ENCODE data around the gene ADAM15. TPM values are rescaled to one million over a fixed set of nuclear protein-coding genes. Genes with fewer than 3 reads are reported as not detected.

Gene ADAM15
- total and polyA plus RNA-seq, 2 of the 8 experiments (the other 6 are each of a cell fraction or from before 2014, with no cell fraction given) = 32.9 to 37.6 TPM

DNA sequence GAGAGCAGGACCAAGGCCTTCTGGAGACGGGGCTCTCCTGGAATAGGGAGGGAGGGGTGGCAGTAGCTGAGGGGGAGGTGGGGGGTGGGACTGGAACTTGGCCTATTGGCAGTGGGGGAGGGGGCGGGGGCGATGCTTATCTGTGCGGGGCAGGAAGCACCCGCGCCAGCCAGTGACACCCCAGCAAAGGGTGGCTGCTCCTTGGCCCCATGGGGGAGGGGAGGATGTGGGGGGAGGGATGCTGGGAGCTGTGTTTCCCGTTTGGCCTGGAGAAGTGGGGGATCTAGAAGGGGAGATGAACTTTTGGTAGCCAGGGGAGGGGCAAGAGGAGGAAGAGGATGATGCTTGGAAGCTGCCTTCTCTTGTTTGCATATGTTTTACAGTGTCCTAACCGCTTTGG is 37.5 kb upstream of the ADAM15 start:
- H2BK20ac ChIP-seq (ENCODE audit: low read length) = no peak overlapping the region
- no peak overlapping the region for H4K8ac ChIP-seq (ENCODE audit: extremely low read depth, insufficient read depth, low read length)
- H3K36me3 ChIP-seq (ENCODE audit: control insufficient read depth in 2 of 4, insufficient read depth in 4 of 4, low read length in 3 of 4) = peaks cover 0 to 29% (median 13%) of the 10 kb centered on the region in 4 experiments; a peak in 4 of 8 replicates
- peaks cover 0 to 15% of the 10 kb centered on the region in 2 experiments; a peak in 2 of 4 replicates for H3K79me2 ChIP-seq (ENCODE audit: control insufficient read depth in 1 of 2, insufficient read depth in 2 of 2, low read length in 2 of 2)
- FAIRE-seq = no peak
- no peak overlapping the region for H3K18ac ChIP-seq (ENCODE audit: extremely low read depth, low read length)
- H2BK5ac ChIP-seq (ENCODE audit: low read depth, low read length) = no peak overlapping the region
- H3K4ac ChIP-seq (replicated peaks; ENCODE audit: insufficient read length, low read depth, low read length) = no peak overlapping the region
- H3K56ac ChIP-seq (replicated peaks; ENCODE audit: insufficient read length, low read depth, low read length) = no peak overlapping the region
- no peaks in the 10 kb centered on the region for H3K27me3 ChIP-seq (replicated peaks in 1 of 4; ENCODE audit: control insufficient read depth in 3 of 4, extremely low read depth in 1 of 4, insufficient read depth in 3 of 4, low read length in 3 of 4)
- DNase-seq (ENCODE audit: low read depth in 1 of 2, low spot score in 2 of 2) = no peak
- no peak overlapping the region for H3K23ac ChIP-seq (ENCODE audit: insufficient read length)
- H2BK15ac ChIP-seq (ENCODE audit: low read length) = peak overlapping the region; percentile 98; the same call in 1 of the 2 replicates
- H3K9ac ChIP-seq (replicated peaks in 1 of 4; ENCODE audit: extremely low read depth in 1 of 4, low read depth in 3 of 4, low read length in 3 of 4) = no peak overlapping the region
- H3K79me1 ChIP-seq (ENCODE audit: low read depth, low read length) = peaks cover 7% of the 10 kb centered on the region; the same call in 1 of the 2 replicates
- H4K20me1 ChIP-seq (replicated peaks in 1 of 2; ENCODE audit: control insufficient read depth in 1 of 2, insufficient read depth in 2 of 2, low read length in 2 of 2) = no peaks in the 10 kb centered on the region
- H3K23me2 ChIP-seq (ENCODE audit: low read depth, low read length) = no peaks in the 10 kb centered on the region; the same call in 1 of the 2 replicates
- no peak overlapping the region for H3K27ac ChIP-seq (ENCODE audit: low read depth, low read length)
- H3K14ac ChIP-seq (ENCODE audit: insufficient read length) = no peak overlapping the region
- no peak overlapping the region for H4K5ac ChIP-seq (ENCODE audit: insufficient read length, low read depth, low read length)
- ChIA-PET POLR2A (ENCODE audit: partially characterized antibody) (interaction anchor here (0.9 to 14.8 kb wide), 6 partner anchors 8 to 71 kb away, joined by 3 to 128 read pairs (median 23); partner anchors contain the start of genes CKS1B, FLAD1, LENEP and SHC1), CTCF (ENCODE audit: partially characterized antibody) (interaction anchor here (0.7 to 18.6 kb wide), 5 partner anchors 16 to 49 kb away, joined by 3 to 354 read pairs (median 9); partner anchors contain the start of genes ADAM15, EFNA4, LENEP and ZBTB7B)
- H3K4me2 ChIP-seq (ENCODE audit: insufficient read depth in 1 of 2, low read depth in 2 of 2, low read length in 2 of 2) = no peak overlapping the region
- H2BK12ac ChIP-seq (ENCODE audit: low read depth, low read length) = 0 out of 2 replicates have a peak overlapping the region, but pooled peaks have one; percentile 39
- H2BK120ac ChIP-seq (replicated peaks; ENCODE audit: low read depth, low read length) = no peak overlapping the region
- no peaks in the 10 kb centered on the region for H3K9me3 ChIP-seq (ENCODE audit: insufficient read depth in 2 of 2, low read depth in 1 of 2, low read length in 1 of 2)
- no peak overlapping the region for H4K91ac ChIP-seq (replicated peaks; ENCODE audit: insufficient read length, low read length)
- 73% methylated on average over 2 of the region's 8 CpGs; no CpG with 5 or more reads in 1 of the 2 experiments for WGBS, 2 experiments (ENCODE audit: extremely low coverage in 1 of 2, insufficient coverage in 1 of 2, insufficient read length in 1 of 2, insufficient replicate concordance in 2 of 2, low coverage in 1 of 2, low lambda C conversion rate in 2 of 2, missing lambda C conversion rate in 1 of 2)
- no peak overlapping the region for H2AK5ac ChIP-seq (ENCODE audit: low read depth, low read length)
- no peak overlapping the region for H2AFZ ChIP-seq (ENCODE audit: low read length)
- H3K4me1 ChIP-seq (replicated peaks in 1 of 4; ENCODE audit: control insufficient read depth in 3 of 4, insufficient read depth in 4 of 4, low read length in 3 of 4) = peaks cover 8 to 43% (median 35%) of the 10 kb centered on the region in 4 experiments
- H3K4me3 ChIP-seq (ENCODE audit: extremely low read depth in 1 of 4, insufficient read depth in 2 of 4, low read depth in 3 of 4, low read length in 4 of 4) = no peak overlapping the region

Data from H1 (cell line).